ENCODE data around the gene NCKAP5. TPM values are rescaled to one million over a fixed set of nuclear protein-coding genes. Genes with fewer than 3 reads are reported as not detected.

Gene NCKAP5
- total and polyA plus RNA-seq, 2 donors (not counting 1 experiment from before 2014, with no cell fraction given) = not detected

- Histone ChIP-seq H3K9ac (ENCODE audit: low read length) (no peak overlapping the region), H3K4me3 (ENCODE audit: control extremely low read depth in 1 of 5, extremely low read depth in 1 of 5, insufficient read depth in 1 of 5, low read depth in 2 of 5, low read length in 4 of 5) (no peak overlapping the region), H3K9me3 (ENCODE audit: control extremely low read depth in 1 of 3, control insufficient read depth in 2 of 3, insufficient read depth in 1 of 3, low read length in 2 of 3) (no peaks in the 10 kb centered on the region), H3K4me1 (ENCODE audit: control insufficient read depth in 2 of 2, insufficient read depth in 2 of 2, low read length in 2 of 2) (no peaks in the 10 kb centered on the region), H3K79me2 (ENCODE audit: control insufficient read depth, insufficient read depth, low read length) (no peaks in the 10 kb centered on the region), H3K4me2 (replicated peaks; ENCODE audit: low read depth, low read length, poor library complexity, severe bottlenecking) (no peak overlapping the region), H4K20me1 (ENCODE audit: control insufficient read depth, insufficient read depth, low read length, poor library complexity, severe bottlenecking) (no peaks in the 10 kb centered on the region), H3K27me3 (replicated peaks in 1 of 4; ENCODE audit: control extremely low read depth in 1 of 4, control insufficient read depth in 3 of 4, insufficient read depth in 4 of 4, low read length in 3 of 4) (no peaks in the 10 kb centered on the region), H3K27ac (ENCODE audit: low read length in 2 of 2) (no peak overlapping the region), H2AFZ (ENCODE audit: insufficient read depth, low read depth, low read length, poor library complexity, severe bottlenecking) (no peak overlapping the region), H3K36me3 (replicated peaks in 1 of 2; ENCODE audit: control extremely low read depth in 1 of 2, control insufficient read depth in 1 of 2, extremely low read depth in 1 of 2, insufficient read depth in 2 of 2, low read length in 1 of 2) (no peaks in the 10 kb centered on the region)
- H3K4me3 Mint-ChIP-seq = no peak overlapping the region
- ChIA-PET CTCF (no interaction called here), POLR2A (no interaction called here)
- no peaks in the 10 kb centered on the region for H3K4me1 Mint-ChIP-seq
- no peaks in the 10 kb centered on the region for H3K9me3 Mint-ChIP-seq (ENCODE audit: insufficient read depth)
- ATAC-seq (ENCODE audit: low read depth) (no peak), DNase-seq (no peak)
- intact Hi-C loops (cut with micrococcal nuclease) = no loop called here
- no peaks in the 10 kb centered on the region for H3K27me3 Mint-ChIP-seq
- no peak overlapping the region for H3K27ac Mint-ChIP-seq
- 76% methylated on average over 3 of the region's 3 CpGs for WGBS (ENCODE audit: insufficient coverage)
- TF ChIP-seq CTCF (IDR thresholded peaks at IDR 0.05) (no peak), EZH2 (IDR thresholded peaks at IDR 0.05; ENCODE audit: borderline replicate concordance, insufficient read depth, low read depth, low read length, poor library complexity, severe bottlenecking) (no peak)
Measured at GRCh38 chr2:133364636-133365035, 203.6 kb downstream of the NCKAP5 start.

GRCh38 chr2:133363884-133364283, 204.4 kb downstream of the NCKAP5 start:
- Histone ChIP-seq H3K4me2 (replicated peaks; ENCODE audit: low read depth, low read length, poor library complexity, severe bottlenecking) (no peak overlapping the region), H3K27ac (ENCODE audit: low read length in 2 of 2) (no peak overlapping the region), H3K79me2 (ENCODE audit: control insufficient read depth, insufficient read depth, low read length) (no peaks in the 10 kb centered on the region), H3K9ac (ENCODE audit: low read length) (no peak overlapping the region), H3K36me3 (replicated peaks in 1 of 2; ENCODE audit: control extremely low read depth in 1 of 2, control insufficient read depth in 1 of 2, extremely low read depth in 1 of 2, insufficient read depth in 2 of 2, low read length in 1 of 2) (no peaks in the 10 kb centered on the region), H4K20me1 (ENCODE audit: control insufficient read depth, insufficient read depth, low read length, poor library complexity, severe bottlenecking) (no peaks in the 10 kb centered on the region), H2AFZ (ENCODE audit: insufficient read depth, low read depth, low read length, poor library complexity, severe bottlenecking) (no peak overlapping the region), H3K27me3 (replicated peaks in 1 of 4; ENCODE audit: control extremely low read depth in 1 of 4, control insufficient read depth in 3 of 4, insufficient read depth in 4 of 4, low read length in 3 of 4) (no peaks in the 10 kb centered on the region), H3K9me3 (ENCODE audit: control extremely low read depth in 1 of 3, control insufficient read depth in 2 of 3, insufficient read depth in 1 of 3, low read length in 2 of 3) (no peaks in the 10 kb centered on the region), H3K4me1 (ENCODE audit: control insufficient read depth in 2 of 2, insufficient read depth in 2 of 2, low read length in 2 of 2) (no peaks in the 10 kb centered on the region), H3K4me3 (ENCODE audit: control extremely low read depth in 1 of 5, extremely low read depth in 1 of 5, insufficient read depth in 1 of 5, low read depth in 2 of 5, low read length in 4 of 5) (no peak overlapping the region)
- ATAC-seq (ENCODE audit: low read depth) (no peak), DNase-seq (no peak)
- H3K27me3 Mint-ChIP-seq = no peaks in the 10 kb centered on the region
- no peak for TF ChIP-seq CTCF (IDR thresholded peaks at IDR 0.05)
- no peak for TF ChIP-seq EZH2 (IDR thresholded peaks at IDR 0.05; ENCODE audit: borderline replicate concordance, insufficient read depth, low read depth, low read length, poor library complexity, severe bottlenecking)
- H3K9me3 Mint-ChIP-seq (ENCODE audit: insufficient read depth) = no peaks in the 10 kb centered on the region
- H3K4me3 Mint-ChIP-seq = no peak overlapping the region
- H3K27ac Mint-ChIP-seq = no peak overlapping the region
- intact Hi-C loops (cut with micrococcal nuclease) = no loop called here
- no CpG with 5 or more reads among the region's 1 CpG for WGBS (ENCODE audit: insufficient coverage)
- H3K4me1 Mint-ChIP-seq = no peaks in the 10 kb centered on the region
- CTCF ChIA-PET = no interaction called here
- POLR2A ChIA-PET = no interaction called here
